Calu3 (cell line): ENCODE results near the gene GRIP1. TPM values are rescaled to one million over a fixed set of nuclear protein-coding genes. Genes with fewer than 3 reads are reported as not detected.
A peak's percentile ranks its signal among the peaks of the same experiment; 100 is the strongest.

Source experiments
- BruUV-seq: library from RNA; stranded (reverse); fragments of 400-500 nt; replicated peaks from 2 replicates; lab custom pipeline; 2021; lab: Mats Ljungman, UMichigan
- CTCF ChIA-PET: fragments of 300-600 bp; sonication (Branson Sonifier 250); formaldehyde crosslinking; loops from one replicate; lab custom pipeline; 2022; ENCODE audit warnings: antibody characterized with exemption; lab: Charles Lee
- DNase-seq: peaks from one replicate; pipeline ENCODE4 v3.0.0; 2022
- H3K27ac Mint-ChIP-seq: one replicate; pipeline ENCODE4 v1.8.0; 2022; ENCODE audit warnings: mixed read lengths; ENCODE audit not compliant: unreplicated experiment
- H3K27me3 Mint-ChIP-seq: one replicate; pipeline ENCODE4 v1.8.0; 2022; ENCODE audit warnings: mixed read lengths; ENCODE audit not compliant: unreplicated experiment
- H3K36me3 Mint-ChIP-seq: one replicate; pipeline ENCODE4 v1.8.0; 2022; ENCODE audit warnings: mild to moderate bottlenecking, moderate library complexity, mixed read lengths; ENCODE audit not compliant: insufficient read depth, unreplicated experiment
- H3K4me1 Mint-ChIP-seq: one replicate; pipeline ENCODE4 v1.8.0; 2022; ENCODE audit warnings: mild to moderate bottlenecking, low read depth, mixed read lengths; ENCODE audit not compliant: unreplicated experiment
- H3K4me3 Mint-ChIP-seq: one replicate; pipeline ENCODE4 v1.8.0; 2022; ENCODE audit warnings: mild to moderate bottlenecking, low read depth, moderate library complexity, mixed read lengths; ENCODE audit not compliant: unreplicated experiment
- H3K9me3 Mint-ChIP-seq: one replicate; pipeline ENCODE4 v1.8.0; 2022; ENCODE audit warnings: low read depth, mixed read lengths; ENCODE audit not compliant: unreplicated experiment
- intact Hi-C: fragments of 100-400 bp; cut with micrococcal nuclease; formaldehyde crosslinking; loops from one replicate; pipeline ENCODE4 v1.10.0; 2022; ENCODE audit not compliant: unreplicated experiment
- total RNA-seq: library from RNA; stranded (reverse); gene quantifications from 2 replicates; pipeline ENCODE4 v1.2.3, GENCODE V29; 2022
- TF ChIP-seq, protein P1 (sequence below): fragments of 200-600 bp; IDR thresholded peaks from one replicate; pipeline ENCODE4 v1.8.0; 2022; ENCODE audit warnings: antibody characterized with exemption; ENCODE audit not compliant: unreplicated experiment

The GRIP1 gene
- total RNA-seq, 1 experiment from 2014 or later: 47.4 TPM

DNA sequence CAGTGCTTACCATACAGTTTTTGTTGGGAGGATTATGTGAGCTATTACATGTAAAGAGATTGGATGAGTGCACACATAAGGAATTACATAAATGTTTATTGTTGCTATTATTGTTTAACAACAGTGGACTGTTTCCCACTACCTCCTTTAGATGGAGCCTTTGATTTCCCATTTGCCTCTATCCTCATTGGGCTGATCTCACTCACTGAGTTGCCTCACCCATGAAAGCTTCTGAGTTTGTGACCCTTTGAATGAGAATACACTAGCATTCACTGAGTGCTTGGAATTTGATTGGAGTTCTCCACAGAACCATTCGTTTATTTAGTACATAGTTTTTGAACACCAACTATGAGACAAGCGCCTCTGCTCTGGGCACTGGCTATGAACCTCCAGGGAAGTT, 255.6 kb downstream of the GRIP1 start:
- BruUV-seq: no TSS peak
- Mint-ChIP-seq H3K27me3 (no peaks in the 10 kb centered on the region), H3K27ac (no peak overlapping the region), H3K36me3 (no peaks in the 10 kb centered on the region), H3K4me3 (no peak overlapping the region), H3K9me3 (no peaks in the 10 kb centered on the region), H3K4me1 (no peaks in the 10 kb centered on the region)
- no peak for DNase-seq
- CTCF ChIA-PET: no interaction called here
- TF ChIP-seq, protein P1, sequence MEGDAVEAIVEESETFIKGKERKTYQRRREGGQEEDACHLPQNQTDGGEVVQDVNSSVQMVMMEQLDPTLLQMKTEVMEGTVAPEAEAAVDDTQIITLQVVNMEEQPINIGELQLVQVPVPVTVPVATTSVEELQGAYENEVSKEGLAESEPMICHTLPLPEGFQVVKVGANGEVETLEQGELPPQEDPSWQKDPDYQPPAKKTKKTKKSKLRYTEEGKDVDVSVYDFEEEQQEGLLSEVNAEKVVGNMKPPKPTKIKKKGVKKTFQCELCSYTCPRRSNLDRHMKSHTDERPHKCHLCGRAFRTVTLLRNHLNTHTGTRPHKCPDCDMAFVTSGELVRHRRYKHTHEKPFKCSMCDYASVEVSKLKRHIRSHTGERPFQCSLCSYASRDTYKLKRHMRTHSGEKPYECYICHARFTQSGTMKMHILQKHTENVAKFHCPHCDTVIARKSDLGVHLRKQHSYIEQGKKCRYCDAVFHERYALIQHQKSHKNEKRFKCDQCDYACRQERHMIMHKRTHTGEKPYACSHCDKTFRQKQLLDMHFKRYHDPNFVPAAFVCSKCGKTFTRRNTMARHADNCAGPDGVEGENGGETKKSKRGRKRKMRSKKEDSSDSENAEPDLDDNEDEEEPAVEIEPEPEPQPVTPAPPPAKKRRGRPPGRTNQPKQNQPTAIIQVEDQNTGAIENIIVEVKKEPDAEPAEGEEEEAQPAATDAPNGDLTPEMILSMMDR: no peak
- intact Hi-C loops: no loop called here

DNA sequence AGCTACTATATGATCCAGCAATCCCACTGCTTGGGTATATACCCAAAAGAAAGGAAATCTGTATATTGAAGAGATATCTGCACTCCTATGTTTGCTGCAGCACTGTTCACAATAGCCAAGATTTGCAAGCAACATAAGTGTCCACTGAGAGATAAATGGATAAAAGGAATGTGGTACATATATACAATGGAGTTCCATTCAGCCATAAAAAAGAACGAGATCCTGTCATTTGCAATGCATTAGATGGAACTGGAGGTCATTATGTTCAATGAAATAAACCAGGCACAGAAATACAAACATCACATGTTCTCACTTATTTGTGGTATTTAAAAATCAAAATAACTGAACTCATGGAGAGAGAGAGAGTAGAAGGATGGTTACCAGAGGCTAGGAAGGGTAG, 260.0 kb downstream of the GRIP1 start:
- Mint-ChIP-seq H3K27ac (no peak overlapping the region), H3K36me3 (no peaks in the 10 kb centered on the region), H3K4me1 (no peaks in the 10 kb centered on the region), H3K4me3 (no peak overlapping the region), H3K27me3 (no peaks in the 10 kb centered on the region), H3K9me3 (no peaks in the 10 kb centered on the region)
- intact Hi-C loops: no loop called here
- BruUV-seq: no TSS peak
- CTCF ChIA-PET: no interaction called here
- TF ChIP-seq, protein P1: no peak
- DNase-seq: no peak

DNA sequence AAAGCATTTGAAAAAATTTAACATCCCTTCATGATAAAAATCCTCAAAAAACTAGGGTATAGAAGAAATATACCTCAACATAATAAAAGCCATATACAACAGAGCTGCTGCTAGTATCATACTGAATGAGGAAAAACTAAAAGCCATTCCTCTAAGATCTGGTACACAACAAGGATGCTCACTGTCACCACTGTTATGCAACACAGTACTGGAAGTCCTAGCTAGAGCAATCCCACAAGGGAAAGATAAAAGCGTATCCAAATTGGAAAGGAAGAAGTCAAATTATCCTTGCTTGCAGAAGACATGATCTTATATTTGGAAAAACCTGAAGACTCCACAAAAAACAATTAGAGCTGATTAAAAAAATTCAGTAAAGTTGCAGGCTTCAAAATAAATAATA, 261.7 kb downstream of the GRIP1 start:
- Mint-ChIP-seq H3K27ac (no peak overlapping the region), H3K36me3 (no peaks in the 10 kb centered on the region), H3K4me1 (no peaks in the 10 kb centered on the region), H3K4me3 (no peak overlapping the region), H3K9me3 (peaks cover 2% of the 10 kb centered on the region), H3K27me3 (no peaks in the 10 kb centered on the region)
- CTCF ChIA-PET: no interaction called here
- TF ChIP-seq, protein P1: no peak
- DNase-seq: no peak
- intact Hi-C loops: no loop called here
- BruUV-seq: no TSS peak

DNA sequence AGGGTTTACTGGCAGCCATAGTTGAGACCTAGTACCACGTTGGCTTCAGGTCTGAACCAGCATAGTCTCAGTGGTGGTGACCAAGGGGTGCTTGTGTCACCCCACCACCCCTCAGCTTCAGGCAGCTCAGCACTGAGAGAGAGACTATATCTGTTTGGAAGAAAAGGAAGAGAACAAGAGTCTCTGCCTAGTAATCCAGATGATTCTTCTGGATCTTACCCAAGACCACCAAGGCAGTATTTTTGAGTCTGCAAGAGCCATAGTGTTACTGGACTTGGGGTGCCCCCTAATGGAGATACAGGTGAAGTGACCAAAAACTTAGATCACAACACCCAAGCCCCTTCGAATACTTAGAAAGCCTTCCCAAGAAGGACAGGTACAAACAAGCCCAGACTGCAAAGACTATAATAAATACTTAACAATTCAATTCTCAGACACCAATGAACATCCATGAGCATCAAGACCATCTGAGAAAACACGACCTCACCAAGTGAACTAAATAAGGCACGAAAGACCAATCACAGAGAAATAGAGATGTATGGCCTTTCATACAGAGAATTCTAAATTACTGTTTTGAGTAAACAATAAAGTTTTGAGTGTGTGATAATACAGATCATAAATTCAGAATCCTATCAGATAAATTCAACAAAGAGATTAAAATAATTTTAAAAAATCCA, 269.5 kb downstream of the GRIP1 start:
- CTCF ChIA-PET: interaction anchor here (0.7 kb wide), 3 partner anchors 11 to 27 kb away, joined by 3 to 5 read pairs (median 3); no protein-coding TSS in a partner anchor
- BruUV-seq: no TSS peak
- H3K4me3 Mint-ChIP-seq: no peak overlapping the region

More for the DNA sequence above, 269.5 kb downstream of the GRIP1 start:
- intact Hi-C loops: loop anchor here (5.0 kb wide), 2 partner anchors 132 to 262 kb away; no protein-coding TSS in a partner anchor
- TF ChIP-seq, protein P1: peak; percentile 81
- Mint-ChIP-seq H3K27me3 (no peaks in the 10 kb centered on the region), H3K4me1 (no peaks in the 10 kb centered on the region), H3K9me3 (peaks cover 2% of the 10 kb centered on the region), H3K27ac (no peak overlapping the region), H3K36me3 (no peaks in the 10 kb centered on the region)
- DNase-seq: peak; percentile 53
